Measurements from ENCODE around the gene LSG1. TPM values are rescaled to one million over a fixed set of nuclear protein-coding genes. Genes with fewer than 3 reads are reported as not detected.

LSG1 gene
- polyA plus RNA-seq, 1 donor from 2014 or later = 35.5 TPM

DNA sequence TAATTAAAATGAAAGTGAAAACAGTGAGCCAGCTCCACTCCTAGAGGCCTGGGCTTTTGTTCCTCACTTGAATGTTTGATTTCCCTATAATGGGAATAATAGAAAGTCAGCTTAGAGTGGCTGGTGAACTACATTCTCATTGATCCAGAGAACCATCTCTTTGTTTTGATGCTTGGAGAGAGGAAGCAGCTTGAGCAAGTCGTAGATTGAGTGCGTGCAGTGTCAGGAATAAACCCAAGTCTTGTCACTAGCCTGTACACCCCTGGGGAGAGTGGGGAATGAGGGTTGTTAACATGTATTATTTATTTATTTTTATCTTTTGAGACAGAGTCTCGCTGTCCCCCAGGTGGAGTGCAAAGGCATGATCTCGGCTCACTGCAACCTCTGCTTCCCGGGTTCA lies 885 bp upstream of the LSG1 start:
- H4K20me1 ChIP-seq (ENCODE audit: insufficient read depth) = no peaks in the 10 kb centered on the region
- TF ChIP-seq RAD21 (conservative IDR thresholded peaks at IDR 0.05) (no peak), TAF1 (IDR thresholded peaks at IDR 0.05; ENCODE audit: low read depth) (peak; percentile 6)
- peaks cover 16% of the 10 kb centered on the region for H3K79me2 ChIP-seq (replicated peaks; ENCODE audit: insufficient read depth, low read length)
- peak overlapping the region; percentile 69 for H3K4me2 ChIP-seq (ENCODE audit: low read length)
- H3K36me3 ChIP-seq (ENCODE audit: insufficient read depth, low read length) = no peaks in the 10 kb centered on the region
- no peaks in the 10 kb centered on the region for H3F3A ChIP-seq (ENCODE audit: insufficient read depth, low read length, poor library complexity, severe bottlenecking)
- H3K27ac ChIP-seq (ENCODE audit: low read length) = peak overlapping the region; percentile 74
- H3K4me3 ChIP-seq (ENCODE audit: low read length) = peak overlapping the region; percentile 72
- H3K27me3 ChIP-seq (ENCODE audit: insufficient read depth, low read depth, low read length) = peaks cover 6% of the 10 kb centered on the region
- H2AFZ ChIP-seq (ENCODE audit: low read depth, low read length) = peak overlapping the region; percentile 77
- peak overlapping the region; percentile 69 for H3K9ac ChIP-seq (ENCODE audit: low read length)
- H3K9me3 ChIP-seq (ENCODE audit: low read length) = no peaks in the 10 kb centered on the region
- no peaks in the 10 kb centered on the region for H3K9me2 ChIP-seq (ENCODE audit: insufficient read depth, low read length)

DNA sequence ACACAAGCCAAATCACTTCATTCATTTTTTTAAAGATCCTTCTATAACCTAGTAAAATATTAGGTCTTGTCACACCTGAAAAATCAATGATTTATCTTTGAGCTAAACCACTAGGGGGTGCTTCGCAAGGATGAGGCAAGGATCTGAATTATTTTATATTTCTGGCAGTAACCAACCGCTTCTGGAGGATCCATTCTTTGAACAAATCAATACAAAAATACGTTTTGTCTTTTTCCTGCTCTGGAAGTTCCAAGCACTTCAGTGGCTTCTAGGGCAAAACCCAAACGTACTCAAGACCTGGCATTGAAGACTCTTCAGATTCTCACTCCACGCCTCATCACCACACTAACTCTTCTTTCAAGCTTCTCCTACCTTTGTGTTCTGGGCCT lies 486 bp downstream of the LSG1 start:
- Histone ChIP-seq H3K36me3 (ENCODE audit: insufficient read depth, low read length) (no peaks in the 10 kb centered on the region), H3K27ac (ENCODE audit: low read length) (peak overlapping the region; percentile 74), H3F3A (ENCODE audit: insufficient read depth, low read length, poor library complexity, severe bottlenecking) (no peaks in the 10 kb centered on the region), H3K9me3 (ENCODE audit: low read length) (no peaks in the 10 kb centered on the region), H4K20me1 (ENCODE audit: insufficient read depth) (no peaks in the 10 kb centered on the region), H3K9ac (ENCODE audit: low read length) (peak overlapping the region; percentile 69), H3K27me3 (ENCODE audit: insufficient read depth, low read depth, low read length) (peaks cover 6% of the 10 kb centered on the region), H3K4me3 (ENCODE audit: low read length) (peak overlapping the region; percentile 72), H3K4me2 (ENCODE audit: low read length) (peak overlapping the region; percentile 75), H3K79me2 (replicated peaks; ENCODE audit: insufficient read depth, low read length) (peaks cover 16% of the 10 kb centered on the region), H2AFZ (ENCODE audit: low read depth, low read length) (peak overlapping the region; percentile 77), H3K9me2 (ENCODE audit: insufficient read depth, low read length) (no peaks in the 10 kb centered on the region)
- TF ChIP-seq EP300 (conservative IDR thresholded peaks at IDR 0.05; ENCODE audit: poor library complexity, severe bottlenecking) (no peak), RAD21 (conservative IDR thresholded peaks at IDR 0.05) (peak; percentile 69), SMC3 (conservative IDR thresholded peaks at IDR 0.05; ENCODE audit: poor library complexity) (peak; percentile 88), TAF1 (IDR thresholded peaks at IDR 0.05; ENCODE audit: low read depth) (no peak), POLR2AphosphoS5 (IDR thresholded peaks at IDR 0.05) (no peak), MXI1 (conservative IDR thresholded peaks at IDR 0.05; ENCODE audit: poor library complexity, severe bottlenecking) (no peak)
- TF ChIP-seq, protein P1, sequence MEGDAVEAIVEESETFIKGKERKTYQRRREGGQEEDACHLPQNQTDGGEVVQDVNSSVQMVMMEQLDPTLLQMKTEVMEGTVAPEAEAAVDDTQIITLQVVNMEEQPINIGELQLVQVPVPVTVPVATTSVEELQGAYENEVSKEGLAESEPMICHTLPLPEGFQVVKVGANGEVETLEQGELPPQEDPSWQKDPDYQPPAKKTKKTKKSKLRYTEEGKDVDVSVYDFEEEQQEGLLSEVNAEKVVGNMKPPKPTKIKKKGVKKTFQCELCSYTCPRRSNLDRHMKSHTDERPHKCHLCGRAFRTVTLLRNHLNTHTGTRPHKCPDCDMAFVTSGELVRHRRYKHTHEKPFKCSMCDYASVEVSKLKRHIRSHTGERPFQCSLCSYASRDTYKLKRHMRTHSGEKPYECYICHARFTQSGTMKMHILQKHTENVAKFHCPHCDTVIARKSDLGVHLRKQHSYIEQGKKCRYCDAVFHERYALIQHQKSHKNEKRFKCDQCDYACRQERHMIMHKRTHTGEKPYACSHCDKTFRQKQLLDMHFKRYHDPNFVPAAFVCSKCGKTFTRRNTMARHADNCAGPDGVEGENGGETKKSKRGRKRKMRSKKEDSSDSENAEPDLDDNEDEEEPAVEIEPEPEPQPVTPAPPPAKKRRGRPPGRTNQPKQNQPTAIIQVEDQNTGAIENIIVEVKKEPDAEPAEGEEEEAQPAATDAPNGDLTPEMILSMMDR (IDR thresholded peaks at IDR 0.05; ENCODE audit: poor library complexity, severe bottlenecking) = peak; percentile 83

DNA sequence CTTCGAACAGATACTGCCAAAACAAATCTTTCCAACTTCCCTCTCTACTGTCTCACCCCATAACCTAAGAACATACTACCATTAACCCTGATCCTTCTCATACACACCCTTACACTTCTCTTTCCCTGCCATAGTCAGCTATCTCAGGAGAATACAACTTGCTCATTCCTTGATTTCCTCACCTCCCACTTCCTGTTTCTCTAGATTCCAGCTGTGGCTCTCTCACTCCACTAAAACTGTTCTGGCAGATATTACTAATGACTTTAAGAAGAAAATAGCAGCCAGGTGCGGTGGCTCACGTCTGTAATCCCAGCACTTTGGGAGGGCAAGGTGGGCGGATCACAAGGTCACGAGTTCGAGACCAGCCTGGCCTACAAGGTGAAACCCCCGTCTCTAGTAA lies 4.6 kb downstream of the LSG1 start:
- no peak overlapping the region for H3K9ac ChIP-seq (ENCODE audit: low read length)
- H3K27me3 ChIP-seq (ENCODE audit: insufficient read depth, low read depth, low read length) = no peaks in the 10 kb centered on the region
- H3K27ac ChIP-seq (ENCODE audit: low read length) = no peak overlapping the region
- H2AFZ ChIP-seq (ENCODE audit: low read depth, low read length) = no peak overlapping the region
- H4K20me1 ChIP-seq (ENCODE audit: insufficient read depth) = no peaks in the 10 kb centered on the region
- H3K36me3 ChIP-seq (ENCODE audit: insufficient read depth, low read length) = no peaks in the 10 kb centered on the region
- no peak overlapping the region for H3K4me3 ChIP-seq (ENCODE audit: low read length)
- H3F3A ChIP-seq (ENCODE audit: insufficient read depth, low read length, poor library complexity, severe bottlenecking) = no peaks in the 10 kb centered on the region
- H3K9me2 ChIP-seq (ENCODE audit: insufficient read depth, low read length) = no peaks in the 10 kb centered on the region
- TF ChIP-seq POLR2AphosphoS5 (IDR thresholded peaks at IDR 0.05) = no peak
- TF ChIP-seq, protein P1 (IDR thresholded peaks at IDR 0.05; ENCODE audit: poor library complexity, severe bottlenecking) = no peak
- TF ChIP-seq, protein P2, sequence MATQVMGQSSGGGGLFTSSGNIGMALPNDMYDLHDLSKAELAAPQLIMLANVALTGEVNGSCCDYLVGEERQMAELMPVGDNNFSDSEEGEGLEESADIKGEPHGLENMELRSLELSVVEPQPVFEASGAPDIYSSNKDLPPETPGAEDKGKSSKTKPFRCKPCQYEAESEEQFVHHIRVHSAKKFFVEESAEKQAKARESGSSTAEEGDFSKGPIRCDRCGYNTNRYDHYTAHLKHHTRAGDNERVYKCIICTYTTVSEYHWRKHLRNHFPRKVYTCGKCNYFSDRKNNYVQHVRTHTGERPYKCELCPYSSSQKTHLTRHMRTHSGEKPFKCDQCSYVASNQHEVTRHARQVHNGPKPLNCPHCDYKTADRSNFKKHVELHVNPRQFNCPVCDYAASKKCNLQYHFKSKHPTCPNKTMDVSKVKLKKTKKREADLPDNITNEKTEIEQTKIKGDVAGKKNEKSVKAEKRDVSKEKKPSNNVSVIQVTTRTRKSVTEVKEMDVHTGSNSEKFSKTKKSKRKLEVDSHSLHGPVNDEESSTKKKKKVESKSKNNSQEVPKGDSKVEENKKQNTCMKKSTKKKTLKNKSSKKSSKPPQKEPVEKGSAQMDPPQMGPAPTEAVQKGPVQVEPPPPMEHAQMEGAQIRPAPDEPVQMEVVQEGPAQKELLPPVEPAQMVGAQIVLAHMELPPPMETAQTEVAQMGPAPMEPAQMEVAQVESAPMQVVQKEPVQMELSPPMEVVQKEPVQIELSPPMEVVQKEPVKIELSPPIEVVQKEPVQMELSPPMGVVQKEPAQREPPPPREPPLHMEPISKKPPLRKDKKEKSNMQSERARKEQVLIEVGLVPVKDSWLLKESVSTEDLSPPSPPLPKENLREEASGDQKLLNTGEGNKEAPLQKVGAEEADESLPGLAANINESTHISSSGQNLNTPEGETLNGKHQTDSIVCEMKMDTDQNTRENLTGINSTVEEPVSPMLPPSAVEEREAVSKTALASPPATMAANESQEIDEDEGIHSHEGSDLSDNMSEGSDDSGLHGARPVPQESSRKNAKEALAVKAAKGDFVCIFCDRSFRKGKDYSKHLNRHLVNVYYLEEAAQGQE (IDR thresholded peaks at IDR 0.05; ENCODE audit: borderline replicate concordance) = no peak
- TF ChIP-seq SMC3 (conservative IDR thresholded peaks at IDR 0.05; ENCODE audit: poor library complexity) = no peak
- H3K4me2 ChIP-seq (ENCODE audit: low read length) = no peak overlapping the region
- peaks cover 16% of the 10 kb centered on the region for H3K79me2 ChIP-seq (replicated peaks; ENCODE audit: insufficient read depth, low read length)
- no peaks in the 10 kb centered on the region for H3K9me3 ChIP-seq (ENCODE audit: low read length)
